ENCODE measurements around the gene IFNGR2.

The IFNGR2 gene

DNA sequence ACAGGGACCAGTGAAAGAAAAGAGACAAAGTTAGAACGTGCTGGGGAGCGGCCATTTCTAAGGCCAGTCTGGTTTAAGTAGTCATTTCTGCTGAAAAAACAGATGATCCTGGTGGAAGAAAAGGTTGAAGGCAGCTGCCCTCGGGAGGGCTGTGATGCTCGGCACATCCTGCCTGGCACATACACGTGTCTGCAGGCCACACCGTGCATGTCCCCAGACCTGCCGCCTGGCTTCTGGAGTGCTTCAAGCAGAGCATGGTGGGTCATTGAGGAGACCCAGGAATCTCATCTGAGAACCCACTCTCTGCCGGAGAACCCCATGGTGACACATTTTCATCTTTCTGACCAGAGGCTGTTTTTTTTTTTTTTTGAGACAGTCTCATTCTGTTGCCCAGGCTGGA, 46.0 kb upstream of the IFNGR2 start:
- ATAC-seq, result no peak
- TF ChIP-seq ZNF565 (CRISPR knock-in tag; conservative IDR thresholded peaks at IDR 0.05; ENCODE audit: low read depth), result no peak
- no peak for TF ChIP-seq OSR1 (CRISPR knock-in tag; IDR thresholded peaks at IDR 0.05)
- TF ChIP-seq, protein P1, sequence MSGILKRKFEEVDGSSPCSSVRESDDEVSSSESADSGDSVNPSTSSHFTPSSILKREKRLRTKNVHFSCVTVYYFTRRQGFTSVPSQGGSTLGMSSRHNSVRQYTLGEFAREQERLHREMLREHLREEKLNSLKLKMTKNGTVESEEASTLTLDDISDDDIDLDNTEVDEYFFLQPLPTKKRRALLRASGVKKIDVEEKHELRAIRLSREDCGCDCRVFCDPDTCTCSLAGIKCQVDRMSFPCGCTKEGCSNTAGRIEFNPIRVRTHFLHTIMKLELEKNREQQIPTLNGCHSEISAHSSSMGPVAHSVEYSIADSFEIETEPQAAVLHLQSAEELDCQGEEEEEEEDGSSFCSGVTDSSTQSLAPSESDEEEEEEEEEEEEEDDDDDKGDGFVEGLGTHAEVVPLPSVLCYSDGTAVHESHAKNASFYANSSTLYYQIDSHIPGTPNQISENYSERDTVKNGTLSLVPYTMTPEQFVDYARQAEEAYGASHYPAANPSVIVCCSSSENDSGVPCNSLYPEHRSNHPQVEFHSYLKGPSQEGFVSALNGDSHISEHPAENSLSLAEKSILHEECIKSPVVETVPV (CRISPR knock-in tag; IDR thresholded peaks at IDR 0.05), result no peak
- no peak for TF ChIP-seq RARB (CRISPR knock-in tag; IDR thresholded peaks at IDR 0.05)
- TF ChIP-seq BACH2 (CRISPR knock-in tag; IDR thresholded peaks at IDR 0.05; ENCODE audit: borderline replicate concordance), result no peak
- no peak for TF ChIP-seq GLIS3 (CRISPR knock-in tag; IDR thresholded peaks at IDR 0.05)
- TF ChIP-seq, protein P2, sequence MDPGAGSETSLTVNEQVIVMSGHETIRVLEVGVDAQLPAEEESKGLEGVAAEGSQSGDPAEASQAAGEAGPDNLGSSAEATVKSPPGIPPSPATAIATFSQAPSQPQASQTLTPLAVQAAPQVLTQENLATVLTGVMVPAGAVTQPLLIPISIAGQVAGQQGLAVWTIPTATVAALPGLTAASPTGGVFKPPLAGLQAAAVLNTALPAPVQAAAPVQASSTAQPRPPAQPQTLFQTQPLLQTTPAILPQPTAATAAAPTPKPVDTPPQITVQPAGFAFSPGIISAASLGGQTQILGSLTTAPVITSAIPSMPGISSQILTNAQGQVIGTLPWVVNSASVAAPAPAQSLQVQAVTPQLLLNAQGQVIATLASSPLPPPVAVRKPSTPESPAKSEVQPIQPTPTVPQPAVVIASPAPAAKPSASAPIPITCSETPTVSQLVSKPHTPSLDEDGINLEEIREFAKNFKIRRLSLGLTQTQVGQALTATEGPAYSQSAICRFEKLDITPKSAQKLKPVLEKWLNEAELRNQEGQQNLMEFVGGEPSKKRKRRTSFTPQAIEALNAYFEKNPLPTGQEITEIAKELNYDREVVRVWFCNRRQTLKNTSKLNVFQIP (CRISPR knock-in tag; IDR thresholded peaks at IDR 0.05; ENCODE audit: borderline replicate concordance, low read depth), result no peak
- TF ChIP-seq, protein P3, sequence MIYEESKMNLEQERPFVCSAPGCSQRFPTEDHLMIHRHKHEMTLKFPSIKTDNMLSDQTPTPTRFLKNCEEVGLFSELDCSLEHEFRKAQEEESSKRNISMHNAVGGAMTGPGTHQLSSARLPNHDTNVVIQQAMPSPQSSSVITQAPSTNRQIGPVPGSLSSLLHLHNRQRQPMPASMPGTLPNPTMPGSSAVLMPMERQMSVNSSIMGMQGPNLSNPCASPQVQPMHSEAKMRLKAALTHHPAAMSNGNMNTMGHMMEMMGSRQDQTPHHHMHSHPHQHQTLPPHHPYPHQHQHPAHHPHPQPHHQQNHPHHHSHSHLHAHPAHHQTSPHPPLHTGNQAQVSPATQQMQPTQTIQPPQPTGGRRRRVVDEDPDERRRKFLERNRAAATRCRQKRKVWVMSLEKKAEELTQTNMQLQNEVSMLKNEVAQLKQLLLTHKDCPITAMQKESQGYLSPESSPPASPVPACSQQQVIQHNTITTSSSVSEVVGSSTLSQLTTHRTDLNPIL (CRISPR knock-in tag; IDR thresholded peaks at IDR 0.05; ENCODE audit: low read depth), result no peak
- no peak for TF ChIP-seq SNAI2 (CRISPR knock-in tag; IDR thresholded peaks at IDR 0.05)
- TF ChIP-seq ZFP3 (CRISPR knock-in tag; IDR thresholded peaks at IDR 0.05), result no peak
- no peak for TF ChIP-seq ZC3H10 (CRISPR knock-in tag; IDR thresholded peaks at IDR 0.05)
- TF ChIP-seq ZFP30 (CRISPR knock-in tag; IDR thresholded peaks at IDR 0.05), result no peak
- no peak for TF ChIP-seq ZNF8 (CRISPR knock-in tag; IDR thresholded peaks at IDR 0.05)
- no peak for TF ChIP-seq PPARA (CRISPR knock-in tag; IDR thresholded peaks at IDR 0.05; ENCODE audit: borderline replicate concordance)
- TF ChIP-seq, protein P4, sequence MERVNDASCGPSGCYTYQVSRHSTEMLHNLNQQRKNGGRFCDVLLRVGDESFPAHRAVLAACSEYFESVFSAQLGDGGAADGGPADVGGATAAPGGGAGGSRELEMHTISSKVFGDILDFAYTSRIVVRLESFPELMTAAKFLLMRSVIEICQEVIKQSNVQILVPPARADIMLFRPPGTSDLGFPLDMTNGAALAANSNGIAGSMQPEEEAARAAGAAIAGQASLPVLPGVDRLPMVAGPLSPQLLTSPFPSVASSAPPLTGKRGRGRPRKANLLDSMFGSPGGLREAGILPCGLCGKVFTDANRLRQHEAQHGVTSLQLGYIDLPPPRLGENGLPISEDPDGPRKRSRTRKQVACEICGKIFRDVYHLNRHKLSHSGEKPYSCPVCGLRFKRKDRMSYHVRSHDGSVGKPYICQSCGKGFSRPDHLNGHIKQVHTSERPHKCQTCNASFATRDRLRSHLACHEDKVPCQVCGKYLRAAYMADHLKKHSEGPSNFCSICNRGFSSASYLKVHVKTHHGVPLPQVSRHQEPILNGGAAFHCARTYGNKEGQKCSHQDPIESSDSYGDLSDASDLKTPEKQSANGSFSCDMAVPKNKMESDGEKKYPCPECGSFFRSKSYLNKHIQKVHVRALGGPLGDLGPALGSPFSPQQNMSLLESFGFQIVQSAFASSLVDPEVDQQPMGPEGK (CRISPR knock-in tag; IDR thresholded peaks at IDR 0.05; ENCODE audit: borderline replicate concordance), result no peak

DNA sequence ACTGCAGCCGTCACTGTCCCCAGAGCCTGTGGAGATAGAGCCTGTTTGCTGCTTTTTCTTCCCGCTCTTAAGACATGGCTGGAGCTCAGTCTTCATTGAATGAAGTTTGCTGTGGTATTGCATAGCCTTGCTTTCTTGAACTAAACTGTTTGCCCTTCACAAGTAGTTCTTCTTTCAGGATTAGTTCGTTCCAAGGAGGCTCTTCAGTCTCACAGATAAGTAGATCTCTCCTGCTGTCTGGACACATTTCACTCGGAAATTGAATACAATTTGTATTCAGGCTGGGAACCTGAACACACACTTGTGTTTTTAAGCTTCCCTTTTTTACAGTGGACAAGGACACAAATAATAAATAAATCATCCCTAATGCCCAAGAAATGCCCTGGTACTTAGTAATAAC, 43.8 kb upstream of the IFNGR2 start:
- ATAC-seq, result no peak
- no peak for TF ChIP-seq RARB (CRISPR knock-in tag; IDR thresholded peaks at IDR 0.05)
- TF ChIP-seq SNAI2 (CRISPR knock-in tag; IDR thresholded peaks at IDR 0.05), result no peak
- TF ChIP-seq, protein P1 (CRISPR knock-in tag; IDR thresholded peaks at IDR 0.05), result no peak
- no peak for TF ChIP-seq TCF4 (CRISPR knock-in tag; IDR thresholded peaks at IDR 0.05; ENCODE audit: borderline replicate concordance)
- TF ChIP-seq ARNTL (CRISPR knock-in tag; IDR thresholded peaks at IDR 0.05; ENCODE audit: borderline replicate concordance, low read depth), result no peak
- TF ChIP-seq, protein P2 (CRISPR knock-in tag; IDR thresholded peaks at IDR 0.05; ENCODE audit: borderline replicate concordance, low read depth), result no peak
- no peak for TF ChIP-seq OSR1 (CRISPR knock-in tag; IDR thresholded peaks at IDR 0.05)
- no peak for TF ChIP-seq ZFP30 (CRISPR knock-in tag; IDR thresholded peaks at IDR 0.05)
- TF ChIP-seq PPARA (CRISPR knock-in tag; IDR thresholded peaks at IDR 0.05; ENCODE audit: borderline replicate concordance), result no peak
- no peak for TF ChIP-seq ZFP3 (CRISPR knock-in tag; IDR thresholded peaks at IDR 0.05)
- TF ChIP-seq CSDC2 (CRISPR knock-in tag; IDR thresholded peaks at IDR 0.05), result no peak
- TF ChIP-seq, protein P5, sequence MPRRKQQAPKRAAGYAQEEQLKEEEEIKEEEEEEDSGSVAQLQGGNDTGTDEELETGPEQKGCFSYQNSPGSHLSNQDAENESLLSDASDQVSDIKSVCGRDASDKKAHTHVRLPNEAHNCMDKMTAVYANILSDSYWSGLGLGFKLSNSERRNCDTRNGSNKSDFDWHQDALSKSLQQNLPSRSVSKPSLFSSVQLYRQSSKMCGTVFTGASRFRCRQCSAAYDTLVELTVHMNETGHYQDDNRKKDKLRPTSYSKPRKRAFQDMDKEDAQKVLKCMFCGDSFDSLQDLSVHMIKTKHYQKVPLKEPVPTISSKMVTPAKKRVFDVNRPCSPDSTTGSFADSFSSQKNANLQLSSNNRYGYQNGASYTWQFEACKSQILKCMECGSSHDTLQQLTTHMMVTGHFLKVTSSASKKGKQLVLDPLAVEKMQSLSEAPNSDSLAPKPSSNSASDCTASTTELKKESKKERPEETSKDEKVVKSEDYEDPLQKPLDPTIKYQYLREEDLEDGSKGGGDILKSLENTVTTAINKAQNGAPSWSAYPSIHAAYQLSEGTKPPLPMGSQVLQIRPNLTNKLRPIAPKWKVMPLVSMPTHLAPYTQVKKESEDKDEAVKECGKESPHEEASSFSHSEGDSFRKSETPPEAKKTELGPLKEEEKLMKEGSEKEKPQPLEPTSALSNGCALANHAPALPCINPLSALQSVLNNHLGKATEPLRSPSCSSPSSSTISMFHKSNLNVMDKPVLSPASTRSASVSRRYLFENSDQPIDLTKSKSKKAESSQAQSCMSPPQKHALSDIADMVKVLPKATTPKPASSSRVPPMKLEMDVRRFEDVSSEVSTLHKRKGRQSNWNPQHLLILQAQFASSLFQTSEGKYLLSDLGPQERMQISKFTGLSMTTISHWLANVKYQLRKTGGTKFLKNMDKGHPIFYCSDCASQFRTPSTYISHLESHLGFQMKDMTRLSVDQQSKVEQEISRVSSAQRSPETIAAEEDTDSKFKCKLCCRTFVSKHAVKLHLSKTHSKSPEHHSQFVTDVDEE (CRISPR knock-in tag; IDR thresholded peaks at IDR 0.05), result no peak
- TF ChIP-seq ZNF565 (CRISPR knock-in tag; conservative IDR thresholded peaks at IDR 0.05; ENCODE audit: low read depth), result no peak
